CD4-positive, alpha-beta T cell treated with Interleukin-2 at 100 ng/mL for 4 hours (primary cell): ENCODE measurements around the gene FAM221A.
A peak's percentile ranks its signal among the peaks of the same experiment; 100 is the strongest.
"Not testable (repeated sequence)": the region's sequence is repeated elsewhere in the genome, so short reads cannot be mapped to it uniquely, and the experiment has no call there.

Experiments used
- DNase-seq: peaks from one replicate; pipeline ENCODE4 v3.0.0-alpha.2; 2020; ENCODE audit warnings: low spot score

The FAM221A gene

GRCh38 chr7:23709081-23709750 is 29.2 kb downstream of the FAM221A start:
- no peak for DNase-seq

DNA sequence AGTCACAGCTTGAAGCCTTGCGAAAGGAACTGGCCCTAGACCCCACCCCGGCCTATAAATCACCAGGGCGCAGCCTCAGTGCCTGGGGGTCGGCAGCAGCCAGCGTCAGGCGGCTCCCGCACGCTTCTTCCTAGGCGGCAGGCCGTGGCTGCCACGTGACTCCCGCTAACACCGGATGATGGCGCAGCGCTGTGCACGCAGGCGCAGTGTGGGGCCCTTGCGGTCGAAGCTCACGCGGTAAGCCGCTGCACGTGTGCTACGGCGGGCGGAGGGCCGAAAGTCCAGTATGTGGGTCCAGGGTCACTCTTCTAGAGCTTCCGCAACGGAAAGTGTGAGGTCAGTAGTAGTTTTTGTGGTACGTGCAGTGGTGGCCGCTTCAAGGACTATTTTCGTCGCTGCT is 30.0 kb downstream of the FAM221A start, which contains the start of gene STK31:
Gene STK31, plus strand, starts transcription at position 220 of the 400 bp plus-strand sequence. Its CDS starts 67 bp downstream, at position 287.
- DNase-seq = no peak

GRCh38 chr7:23712368-23713284 is 32.6 kb downstream of the FAM221A start:
- DNase-seq = peak; percentile 56

- no peak for DNase-seq
These were observed 33.5 kb downstream of the FAM221A start for GRCh38 chr7:23713285-23714149.

GRCh38 chr7:23714150-23714464 is 34.1 kb downstream of the FAM221A start:
- no peak for DNase-seq

- no peak for DNase-seq
These were observed 34.6 kb downstream of the FAM221A start for GRCh38 chr7:23714579-23714978.

DNA sequence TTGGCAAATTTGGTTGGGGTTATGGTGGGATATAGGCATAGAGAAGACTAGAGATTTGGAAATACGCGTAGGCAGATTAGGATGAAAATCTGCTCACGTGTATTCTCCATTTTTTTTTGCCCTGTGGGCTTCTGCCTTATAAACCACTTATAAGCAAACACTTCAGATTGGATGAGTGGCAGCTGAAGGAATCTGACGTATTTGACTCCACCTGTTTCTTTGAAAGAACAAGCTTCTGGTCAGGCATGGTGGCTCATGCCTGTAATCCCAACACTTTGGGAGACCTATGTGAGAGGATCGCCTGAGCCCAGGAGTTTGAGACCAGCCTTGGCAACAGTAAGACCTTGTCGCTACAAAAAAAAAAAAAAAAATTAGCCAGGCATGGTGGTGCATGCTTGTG is 35.1 kb downstream of the FAM221A start:
- DNase-seq = no peak

DNA sequence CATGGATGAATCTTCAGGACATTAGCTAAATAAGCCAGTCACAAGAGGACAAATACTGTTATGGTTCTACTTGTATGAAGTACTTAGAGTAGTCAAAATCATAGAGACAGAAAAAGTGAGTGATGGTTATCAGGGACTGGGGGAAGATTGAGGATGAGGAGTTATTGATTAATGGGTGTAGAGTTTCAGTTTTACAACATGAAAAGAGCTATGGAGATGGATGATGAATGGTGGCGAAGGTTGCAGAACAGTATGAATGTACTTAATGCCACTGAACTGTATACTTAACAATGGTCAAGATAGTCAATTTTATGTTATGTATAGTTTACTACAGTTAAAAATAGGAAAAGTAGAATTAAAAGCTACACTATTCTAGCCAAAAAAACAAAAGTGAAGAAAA is 37.8 kb downstream of the FAM221A start:
- no peak for DNase-seq

GRCh38 chr7:23721456-23721855 is 41.5 kb downstream of the FAM221A start:
- DNase-seq = no peak

- not testable (repeated sequence) for DNase-seq
These were observed 42.7 kb downstream of the FAM221A start for GRCh38 chr7:23722587-23723216.

DNA sequence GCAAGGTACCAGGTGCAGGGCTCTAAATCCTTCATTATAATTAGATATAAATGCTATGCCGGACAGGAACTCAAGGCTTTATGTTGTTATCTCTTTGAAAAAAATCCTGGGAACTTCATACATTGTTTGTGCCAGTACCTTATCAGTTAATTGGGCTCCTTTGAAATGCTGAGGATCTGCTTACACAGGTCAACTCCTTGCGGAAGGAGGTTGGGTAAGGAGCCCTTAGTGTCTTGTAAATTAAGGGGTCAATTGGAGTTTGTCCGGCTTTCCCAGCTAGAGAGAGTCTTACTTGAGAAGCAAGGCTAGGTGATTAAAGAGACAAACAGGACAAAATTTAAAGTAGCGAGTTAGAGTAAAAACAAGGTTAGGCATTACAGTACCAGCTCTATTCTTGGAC is 44.1 kb downstream of the FAM221A start:
- not testable (repeated sequence) for DNase-seq

DNA sequence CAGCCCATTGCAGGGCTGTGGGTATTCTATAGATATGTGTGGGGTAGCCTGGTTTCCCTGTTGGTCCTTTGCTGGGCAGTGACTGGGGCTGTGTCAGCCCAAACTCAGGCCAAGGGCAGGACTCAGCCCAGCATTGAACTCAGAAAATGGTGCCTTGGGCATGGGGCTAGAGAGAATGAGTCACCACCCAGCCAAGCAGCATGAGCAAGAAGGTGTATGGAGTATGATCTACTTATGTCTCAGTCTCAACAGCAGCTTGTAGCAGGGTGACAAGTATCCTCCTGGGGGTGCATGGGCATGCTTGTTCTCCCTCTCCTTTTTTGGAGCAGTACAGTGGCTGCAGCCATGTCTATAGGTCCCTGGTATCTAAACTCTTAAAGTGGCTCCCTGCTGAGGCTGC is 62.1 kb downstream of the FAM221A start:
- no peak for DNase-seq

GRCh38 chr7:23743226-23743625 is 63.2 kb downstream of the FAM221A start:
- no peak for DNase-seq

GRCh38 chr7:23746629-23747028 is 66.6 kb downstream of the FAM221A start:
- no peak for DNase-seq

DNA sequence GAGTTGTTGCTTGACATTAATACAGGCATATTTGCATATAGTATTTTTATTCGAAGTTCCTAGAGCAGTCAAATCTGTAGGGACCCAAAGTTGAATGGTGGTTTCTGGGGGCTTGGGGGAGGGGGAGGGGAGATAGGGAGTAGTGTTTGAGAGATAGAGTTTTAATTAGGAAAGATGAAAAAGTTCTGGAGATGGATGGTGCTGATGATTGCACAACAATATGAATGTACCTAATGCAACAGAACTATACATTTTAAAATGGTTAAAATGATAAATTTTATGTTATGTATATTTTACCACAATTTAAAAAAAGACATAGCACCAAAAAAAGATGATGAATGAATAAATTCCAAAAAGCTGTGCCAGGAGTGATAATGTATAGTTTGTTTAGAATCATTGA is 71.9 kb downstream of the FAM221A start:
- no peak for DNase-seq
